ENCODE data around the gene NFATC2. TPM values are rescaled to one million over a fixed set of nuclear protein-coding genes. Genes with fewer than 3 reads are reported as not detected.

Gene NFATC2
- total RNA-seq, 2 experiments from 2014 or later = 32.5 to 33.2 TPM

GRCh38 chr20:51360451-51361201 is 181.9 kb downstream of the NFATC2 start:
- Histone ChIP-seq H3K27me3 (ENCODE audit: control insufficient read depth in 1 of 2, insufficient read depth in 2 of 2, low read length in 2 of 2) (no peaks in the 10 kb centered on the region), H3K4me1 (ENCODE audit: insufficient read depth, low read length) (no peaks in the 10 kb centered on the region), H3K9me3 (ENCODE audit: control insufficient read depth in 1 of 2, insufficient read depth in 1 of 2, low read length in 2 of 2) (peaks cover 0 to 2% of the 10 kb centered on the region in 2 experiments), H3K36me3 (ENCODE audit: insufficient read depth, low read length) (no peaks in the 10 kb centered on the region), H3K4me3 (ENCODE audit: low read length) (no peak overlapping the region), H3K27ac (ENCODE audit: low read depth in 1 of 2, low read length in 2 of 2) (no peak overlapping the region)
- no peaks in the 10 kb centered on the region for H3K36me3 Mint-ChIP-seq (ENCODE audit: low read depth)
- ChIA-PET CTCF (no interaction called here), POLR2A (no interaction called here)
- H3K4me3 Mint-ChIP-seq = no peak overlapping the region
- intact Hi-C loops (cut with DNase I, micrococcal nuclease) = no loop called here
- DNase-seq (no peak), ATAC-seq (ENCODE audit: poor library complexity) (no peak)
- H3K9me3 Mint-ChIP-seq = peaks cover 3% of the 10 kb centered on the region
- TF ChIP-seq CTCF (IDR thresholded peaks at IDR 0.05) = no peak
- H3K27me3 Mint-ChIP-seq = no peaks in the 10 kb centered on the region
- no peaks in the 10 kb centered on the region for H3K4me1 Mint-ChIP-seq (ENCODE audit: low read depth)
- H3K27ac Mint-ChIP-seq = no peak overlapping the region

GRCh38 chr20:51359947-51360346 is 182.6 kb downstream of the NFATC2 start:
- no peaks in the 10 kb centered on the region for H3K36me3 Mint-ChIP-seq (ENCODE audit: low read depth)
- Histone ChIP-seq H3K9me3 (ENCODE audit: control insufficient read depth in 1 of 2, insufficient read depth in 1 of 2, low read length in 2 of 2) (peaks cover 0 to 2% of the 10 kb centered on the region in 2 experiments), H3K4me1 (ENCODE audit: insufficient read depth, low read length) (no peaks in the 10 kb centered on the region), H3K27me3 (ENCODE audit: control insufficient read depth in 1 of 2, insufficient read depth in 2 of 2, low read length in 2 of 2) (no peaks in the 10 kb centered on the region), H3K4me3 (ENCODE audit: low read length) (no peak overlapping the region), H3K36me3 (ENCODE audit: insufficient read depth, low read length) (no peaks in the 10 kb centered on the region), H3K27ac (ENCODE audit: low read depth in 1 of 2, low read length in 2 of 2) (no peak overlapping the region)
- no peak for ATAC-seq (ENCODE audit: poor library complexity)
- no peak overlapping the region for H3K27ac Mint-ChIP-seq
- H3K4me1 Mint-ChIP-seq (ENCODE audit: low read depth) = no peaks in the 10 kb centered on the region
- intact Hi-C loops (cut with DNase I, micrococcal nuclease) = no loop called here
- TF ChIP-seq CTCF (IDR thresholded peaks at IDR 0.05) = no peak
- ChIA-PET POLR2A (no interaction called here), CTCF (interaction anchor here (1.0 kb wide), 1 partner anchor 279 kb away, joined by 4 read pairs; no protein-coding TSS in a partner anchor)
- DNase-seq = no peak
- no peaks in the 10 kb centered on the region for H3K27me3 Mint-ChIP-seq
- peaks cover 3% of the 10 kb centered on the region for H3K9me3 Mint-ChIP-seq
- H3K4me3 Mint-ChIP-seq = no peak overlapping the region

GRCh38 chr20:51359401-51359800 is 183.1 kb downstream of the NFATC2 start:
- no peaks in the 10 kb centered on the region for H3K36me3 ChIP-seq (ENCODE audit: insufficient read depth, low read length)
- no peaks in the 10 kb centered on the region for H3K36me3 Mint-ChIP-seq (ENCODE audit: low read depth)
- peaks cover 3% of the 10 kb centered on the region for H3K9me3 Mint-ChIP-seq
- ChIA-PET POLR2A (no interaction called here), CTCF (interaction anchor here (1.0 kb wide), 1 partner anchor 280 kb away, joined by 4 read pairs; no protein-coding TSS in a partner anchor)
- H3K9me3 ChIP-seq (ENCODE audit: control insufficient read depth in 1 of 2, insufficient read depth in 1 of 2, low read length in 2 of 2) = peaks cover 0 to 2% of the 10 kb centered on the region in 2 experiments
- H3K27ac Mint-ChIP-seq = no peak overlapping the region
- intact Hi-C loops (cut with DNase I, micrococcal nuclease) = no loop called here
- peaks cover 2% of the 10 kb centered on the region for H3K4me1 ChIP-seq (ENCODE audit: insufficient read depth, low read length)
- no peaks in the 10 kb centered on the region for H3K27me3 ChIP-seq (ENCODE audit: control insufficient read depth in 1 of 2, insufficient read depth in 2 of 2, low read length in 2 of 2)
- H3K4me3 Mint-ChIP-seq = no peak overlapping the region
- no peak overlapping the region for H3K27ac ChIP-seq (ENCODE audit: low read depth in 1 of 2, low read length in 2 of 2)
- no peak for TF ChIP-seq CTCF (IDR thresholded peaks at IDR 0.05)
- no peak overlapping the region for H3K4me3 ChIP-seq (ENCODE audit: low read length)
- H3K4me1 Mint-ChIP-seq (ENCODE audit: low read depth) = no peaks in the 10 kb centered on the region
- H3K27me3 Mint-ChIP-seq = no peaks in the 10 kb centered on the region
- ATAC-seq (ENCODE audit: poor library complexity) (no peak), DNase-seq (no peak)
